Uterus (tissue), 2 donors: Measurements from ENCODE around the gene SLC49A3.

ENCODE experiments used
- CTCF ChIP-seq, 4 experiments: fragments of 200-600 bp in 2 of 4; fragments of 450-650 bp in 2 of 4; sonication (generic) in 2 of 4; IDR thresholded peaks; one replicate each; pipeline ENCODE4 v1.5.1; 2016 to 2019; ENCODE audit warnings: antibody characterized with exemption in 4 of 4, mild to moderate bottlenecking in 2 of 4, moderate library complexity in 1 of 4
- POLR2A ChIP-seq, 2 donors: fragments of 450-650 bp; IDR thresholded peaks; one replicate each; pipeline ENCODE4 v1.6.1; 2016; ENCODE audit warnings: antibody characterized with exemption in 2 of 2, mild to moderate bottlenecking in 1 of 2, moderate library complexity in 1 of 2

DNA sequence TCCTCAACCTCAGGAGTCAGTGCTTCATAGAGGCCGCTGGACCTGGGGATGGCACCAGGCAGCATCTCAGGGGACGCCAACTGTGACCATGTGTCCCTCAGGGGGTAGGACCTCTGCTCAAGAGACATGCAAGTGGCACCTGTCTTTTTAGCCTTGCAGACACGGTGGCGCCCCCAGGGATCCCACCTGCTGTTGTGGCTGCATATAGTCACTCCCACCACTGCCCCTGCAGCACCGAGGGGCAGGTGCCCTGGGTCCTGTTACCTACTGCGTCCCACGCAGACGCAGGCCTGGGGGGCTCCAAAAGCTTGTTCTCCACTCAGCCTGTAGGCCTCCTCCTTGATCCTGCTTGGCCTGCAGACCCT, 12.1 kb downstream of the SLC49A3 start:
- TF ChIP-seq CTCF (IDR thresholded peaks at IDR 0.05) (no peak), POLR2A (IDR thresholded peaks at IDR 0.05) (no peak)
